Measurements from ENCODE around the gene LDAH.

The LDAH gene

GRCh38 chr2:20638014-20638413, 184.9 kb downstream of the LDAH start:
- DNase-seq (ENCODE audit: low spot score) = no peak
- H3K14ac ChIP-seq (ENCODE audit: low read length) = no peak overlapping the region
- WGBS, 2 donors (ENCODE audit: extremely low coverage in 2 of 2, insufficient read length in 2 of 2, insufficient replicate concordance in 1 of 2) = no CpG with 5 or more reads among the region's 13 CpGs
- H3K4me2 ChIP-seq (ENCODE audit: insufficient read depth, low read length, poor library complexity, severe bottlenecking) = no peak overlapping the region
- H3K27ac ChIP-seq (replicated peaks; ENCODE audit: low read length) = no peak overlapping the region
- H3K23ac ChIP-seq (ENCODE audit: low read depth, low read length, poor library complexity) = no peak overlapping the region
- H2BK15ac ChIP-seq (ENCODE audit: low read length) = no peak overlapping the region
- peaks cover 6 to 7% of the 10 kb centered on the region in 2 donors for H3K4me1 ChIP-seq (ENCODE audit: control insufficient read depth in 2 of 2, insufficient read depth in 1 of 2, low read depth in 1 of 2, low read length in 2 of 2)
- H3K4me3 ChIP-seq (ENCODE audit: low read length in 2 of 2) = no peak overlapping the region
- H2BK5ac ChIP-seq (ENCODE audit: low read length) = no peak overlapping the region
- no peak overlapping the region for H2AFZ ChIP-seq (ENCODE audit: low read length)
- H2BK120ac ChIP-seq (ENCODE audit: low read depth, low read length) = no peak overlapping the region
- H2BK12ac ChIP-seq (ENCODE audit: low read length) = no peak overlapping the region
- H3K4ac ChIP-seq (ENCODE audit: low read length) = no peak overlapping the region
- no peaks in the 10 kb centered on the region for H3K9me3 ChIP-seq (replicated peaks in 1 of 2; ENCODE audit: control insufficient read depth in 2 of 2, insufficient read depth in 1 of 2, low read depth in 1 of 2, low read length in 2 of 2)
- no peaks in the 10 kb centered on the region for H3K27me3 ChIP-seq (ENCODE audit: control insufficient read depth in 3 of 3, insufficient read depth in 3 of 3, low read depth in 1 of 3, low read length in 3 of 3)
- H3K36me3 ChIP-seq (replicated peaks in 1 of 2; ENCODE audit: control insufficient read depth in 2 of 2, insufficient read depth in 2 of 2, low read length in 2 of 2) = peaks cover 5 to 30% of the 10 kb centered on the region in 2 donors
- H3K18ac ChIP-seq (ENCODE audit: low read length) = no peak overlapping the region
- no peak overlapping the region for H2AK5ac ChIP-seq (ENCODE audit: low read depth, low read length)
- no peaks in the 10 kb centered on the region for H3K79me1 ChIP-seq (ENCODE audit: low read depth, low read length)
- H4K91ac ChIP-seq (ENCODE audit: low read depth, low read length, poor library complexity) = no peak overlapping the region
- H3K9ac ChIP-seq (ENCODE audit: low read depth, low read length, poor library complexity) = no peak overlapping the region
- no peak overlapping the region for H4K8ac ChIP-seq (ENCODE audit: low read depth, low read length)

- H3K4me3 ChIP-seq (ENCODE audit: low read length in 2 of 2) = no peak overlapping the region
- no peak overlapping the region for H2AK5ac ChIP-seq (ENCODE audit: low read depth, low read length)
- no peak overlapping the region for H3K4me2 ChIP-seq (ENCODE audit: insufficient read depth, low read length, poor library complexity, severe bottlenecking)
- H3K4ac ChIP-seq (ENCODE audit: low read length) = no peak overlapping the region
- H2AFZ ChIP-seq (ENCODE audit: low read length) = no peak overlapping the region
- H3K23ac ChIP-seq (ENCODE audit: low read depth, low read length, poor library complexity) = no peak overlapping the region
- no peaks in the 10 kb centered on the region for H3K9me3 ChIP-seq (replicated peaks in 1 of 2; ENCODE audit: control insufficient read depth in 2 of 2, insufficient read depth in 1 of 2, low read depth in 1 of 2, low read length in 2 of 2)
- H2BK12ac ChIP-seq (ENCODE audit: low read length) = no peak overlapping the region
- H3K27me3 ChIP-seq (ENCODE audit: control insufficient read depth in 3 of 3, insufficient read depth in 3 of 3, low read depth in 1 of 3, low read length in 3 of 3) = no peaks in the 10 kb centered on the region
- no peak overlapping the region for H3K27ac ChIP-seq (replicated peaks; ENCODE audit: low read length)
- H2BK15ac ChIP-seq (ENCODE audit: low read length) = no peak overlapping the region
- no CpG with 5 or more reads among the region's 13 CpGs for WGBS, 2 donors (ENCODE audit: extremely low coverage in 2 of 2, insufficient read length in 2 of 2, insufficient replicate concordance in 1 of 2)
- peaks cover 6 to 7% of the 10 kb centered on the region in 2 donors for H3K4me1 ChIP-seq (ENCODE audit: control insufficient read depth in 2 of 2, insufficient read depth in 1 of 2, low read depth in 1 of 2, low read length in 2 of 2)
- H2BK120ac ChIP-seq (ENCODE audit: low read depth, low read length) = no peak overlapping the region
- no peak for DNase-seq (ENCODE audit: low spot score)
- no peak overlapping the region for H4K8ac ChIP-seq (ENCODE audit: low read depth, low read length)
- peaks cover 5 to 30% of the 10 kb centered on the region in 2 donors for H3K36me3 ChIP-seq (replicated peaks in 1 of 2; ENCODE audit: control insufficient read depth in 2 of 2, insufficient read depth in 2 of 2, low read length in 2 of 2)
- no peak overlapping the region for H3K18ac ChIP-seq (ENCODE audit: low read length)
- H4K91ac ChIP-seq (ENCODE audit: low read depth, low read length, poor library complexity) = no peak overlapping the region
- no peak overlapping the region for H3K14ac ChIP-seq (ENCODE audit: low read length)
- no peaks in the 10 kb centered on the region for H3K79me1 ChIP-seq (ENCODE audit: low read depth, low read length)
- no peak overlapping the region for H2BK5ac ChIP-seq (ENCODE audit: low read length)
- no peak overlapping the region for H3K9ac ChIP-seq (ENCODE audit: low read depth, low read length, poor library complexity)
These were observed 185.8 kb downstream of the LDAH start for GRCh38 chr2:20637147-20637546.

- H3K14ac ChIP-seq (ENCODE audit: low read length) = no peak overlapping the region
- H3K4me1 ChIP-seq (ENCODE audit: control insufficient read depth in 2 of 2, insufficient read depth in 1 of 2, low read depth in 1 of 2, low read length in 2 of 2) = peaks cover 6 to 7% of the 10 kb centered on the region in 2 donors
- no peak overlapping the region for H3K27ac ChIP-seq (replicated peaks; ENCODE audit: low read length)
- H3K4me3 ChIP-seq (ENCODE audit: low read length in 2 of 2) = no peak overlapping the region
- H2BK120ac ChIP-seq (ENCODE audit: low read depth, low read length) = peak overlapping the region; percentile 51
- H3K9ac ChIP-seq (ENCODE audit: low read depth, low read length, poor library complexity) = peak overlapping the region; percentile 15
- peak overlapping the region; percentile 65 for H3K23ac ChIP-seq (ENCODE audit: low read depth, low read length, poor library complexity)
- H3K18ac ChIP-seq (ENCODE audit: low read length) = peak overlapping the region; percentile 76
- H3K27me3 ChIP-seq (ENCODE audit: control insufficient read depth in 3 of 3, insufficient read depth in 3 of 3, low read depth in 1 of 3, low read length in 3 of 3) = no peaks in the 10 kb centered on the region
- peak overlapping the region; percentile 6 for H2AK5ac ChIP-seq (ENCODE audit: low read depth, low read length)
- no peaks in the 10 kb centered on the region for H3K79me1 ChIP-seq (ENCODE audit: low read depth, low read length)
- H3K4me2 ChIP-seq (ENCODE audit: insufficient read depth, low read length, poor library complexity, severe bottlenecking) = no peak overlapping the region
- no peak overlapping the region for H4K91ac ChIP-seq (ENCODE audit: low read depth, low read length, poor library complexity)
- H3K4ac ChIP-seq (ENCODE audit: low read length) = no peak overlapping the region
- WGBS, 2 donors (ENCODE audit: extremely low coverage in 2 of 2, insufficient read length in 2 of 2, insufficient replicate concordance in 1 of 2) = no CpG with 5 or more reads among the region's 32 CpGs
- peak overlapping the region; percentile 89 for H2AFZ ChIP-seq (ENCODE audit: low read length)
- peak overlapping the region; percentile 81 for H2BK15ac ChIP-seq (ENCODE audit: low read length)
- no peaks in the 10 kb centered on the region for H3K9me3 ChIP-seq (replicated peaks in 1 of 2; ENCODE audit: control insufficient read depth in 2 of 2, insufficient read depth in 1 of 2, low read depth in 1 of 2, low read length in 2 of 2)
- peak; percentile 74 for DNase-seq (ENCODE audit: low spot score)
- H4K8ac ChIP-seq (ENCODE audit: low read depth, low read length) = no peak overlapping the region
- H3K36me3 ChIP-seq (replicated peaks in 1 of 2; ENCODE audit: control insufficient read depth in 2 of 2, insufficient read depth in 2 of 2, low read length in 2 of 2) = peaks cover 5 to 22% of the 10 kb centered on the region in 2 donors
- H2BK5ac ChIP-seq (ENCODE audit: low read length) = no peak overlapping the region
- H2BK12ac ChIP-seq (ENCODE audit: low read length) = no peak overlapping the region
These were observed 187.0 kb downstream of the LDAH start for GRCh38 chr2:20635675-20636584.

GRCh38 chr2:20635113-20635510, 187.8 kb downstream of the LDAH start:
- Histone ChIP-seq H2AK5ac (ENCODE audit: low read depth, low read length) (no peak overlapping the region), H2BK5ac (ENCODE audit: low read length) (no peak overlapping the region), H2BK120ac (ENCODE audit: low read depth, low read length) (no peak overlapping the region), H3K18ac (ENCODE audit: low read length) (no peak overlapping the region), H3K4me3 (ENCODE audit: low read length in 2 of 2) (no peak overlapping the region), H3K4ac (ENCODE audit: low read length) (no peak overlapping the region), H2AFZ (ENCODE audit: low read length) (no peak overlapping the region), H4K91ac (ENCODE audit: low read depth, low read length, poor library complexity) (no peak overlapping the region), H3K9me3 (replicated peaks in 1 of 2; ENCODE audit: control insufficient read depth in 2 of 2, insufficient read depth in 1 of 2, low read depth in 1 of 2, low read length in 2 of 2) (no peaks in the 10 kb centered on the region), H4K8ac (ENCODE audit: low read depth, low read length) (no peak overlapping the region), H3K23ac (ENCODE audit: low read depth, low read length, poor library complexity) (no peak overlapping the region), H3K27me3 (ENCODE audit: control insufficient read depth in 3 of 3, insufficient read depth in 3 of 3, low read depth in 1 of 3, low read length in 3 of 3) (no peaks in the 10 kb centered on the region), H2BK15ac (ENCODE audit: low read length) (no peak overlapping the region), H3K79me1 (ENCODE audit: low read depth, low read length) (no peaks in the 10 kb centered on the region), H3K36me3 (replicated peaks in 1 of 2; ENCODE audit: control insufficient read depth in 2 of 2, insufficient read depth in 2 of 2, low read length in 2 of 2) (peaks cover 0 to 18% of the 10 kb centered on the region in 2 donors), H3K9ac (ENCODE audit: low read depth, low read length, poor library complexity) (no peak overlapping the region), H3K27ac (replicated peaks; ENCODE audit: low read length) (no peak overlapping the region), H3K4me2 (ENCODE audit: insufficient read depth, low read length, poor library complexity, severe bottlenecking) (no peak overlapping the region), H2BK12ac (ENCODE audit: low read length) (no peak overlapping the region), H3K14ac (ENCODE audit: low read length) (no peak overlapping the region), H3K4me1 (ENCODE audit: control insufficient read depth in 2 of 2, insufficient read depth in 1 of 2, low read depth in 1 of 2, low read length in 2 of 2) (peaks cover 6 to 7% of the 10 kb centered on the region in 2 donors)
- no peak for DNase-seq (ENCODE audit: low spot score)
- WGBS, 2 donors (ENCODE audit: extremely low coverage in 2 of 2, insufficient read length in 2 of 2, insufficient replicate concordance in 1 of 2) = no CpG with 5 or more reads among the region's 5 CpGs
